NCI-H2107 treated with DMSO at 0.1 percent for 48 hours (cell line): Measurements from ENCODE around the gene SIRT6.
"Not testable (repeated sequence)": the region's sequence is repeated elsewhere in the genome, so short reads cannot be mapped to it uniquely, and the experiment has no call there.

Source experiments
- DNase-seq: peaks from one replicate; lab custom pipeline; 2025; ENCODE audit not compliant: unreplicated experiment; lab: John Stamatoyannopoulos, UW

Gene SIRT6

DNA sequence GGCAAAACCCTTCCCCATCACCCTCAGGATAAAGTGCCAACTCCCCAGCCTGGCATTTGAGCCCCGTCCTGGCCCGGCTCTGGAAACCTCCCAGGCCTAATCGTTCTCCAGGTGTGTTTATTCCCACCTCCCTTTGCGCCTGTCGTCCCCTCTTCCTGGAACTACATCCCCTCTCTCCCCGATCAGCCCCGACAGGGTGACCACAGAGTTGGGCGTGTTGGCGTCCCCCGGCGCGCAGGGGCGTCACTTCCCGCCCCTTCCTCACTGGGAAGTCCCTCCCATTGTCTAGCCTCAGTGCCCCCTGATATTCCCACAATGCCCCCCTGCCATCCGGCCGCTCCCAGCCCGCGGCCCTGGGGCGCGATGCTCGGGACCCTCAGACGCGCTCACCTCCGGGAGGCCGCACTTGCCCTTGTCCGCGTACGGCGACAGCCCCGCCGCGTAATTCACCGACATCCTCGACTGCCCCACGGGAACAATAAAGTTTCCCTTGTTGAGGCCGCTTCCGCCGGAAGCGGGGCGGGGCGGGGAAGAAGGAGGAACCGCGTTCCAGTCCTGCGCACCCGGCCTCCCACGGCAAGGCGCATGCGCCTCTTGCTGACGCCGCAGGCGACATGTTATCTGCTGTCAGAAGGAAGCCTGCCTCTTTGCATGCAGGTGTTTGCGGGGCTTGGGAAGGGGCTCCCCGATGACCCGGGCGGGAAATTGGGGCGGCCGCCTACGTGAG is at the start of gene SIRT6, which contains the start of gene ANKRD24:
SIRT6 (minus strand) TSS at position 480 of the 727 bp plus-strand sequence; CDS start at position 456, 24 bp downstream.
ANKRD24 (plus strand) TSS at position 606 of the 727 bp plus-strand sequence. CDS start 3,737 bp downstream, outside the sequence.
- peak; percentile 65 for DNase-seq

DNA sequence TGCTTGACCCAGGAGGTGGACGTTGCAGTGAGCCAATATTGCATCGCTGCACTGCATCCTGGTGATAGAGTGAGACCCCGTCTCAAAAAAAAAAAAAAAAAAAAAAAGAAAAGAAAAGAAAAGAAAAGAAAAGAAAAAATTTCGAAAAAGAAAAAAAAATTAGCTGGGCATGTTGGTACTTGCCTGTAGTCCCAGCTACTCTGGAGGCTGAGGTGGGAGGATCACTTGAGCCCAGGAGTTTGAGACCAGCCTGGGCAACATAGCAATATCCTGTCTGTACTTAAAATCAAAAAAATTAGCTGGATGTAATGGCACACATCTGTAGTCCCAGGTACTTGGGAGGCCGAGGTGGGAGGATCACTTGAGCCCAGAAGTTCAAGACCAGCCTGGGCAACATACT is 49.8 kb upstream of the SIRT6 start:
- not testable (repeated sequence) for DNase-seq

DNA sequence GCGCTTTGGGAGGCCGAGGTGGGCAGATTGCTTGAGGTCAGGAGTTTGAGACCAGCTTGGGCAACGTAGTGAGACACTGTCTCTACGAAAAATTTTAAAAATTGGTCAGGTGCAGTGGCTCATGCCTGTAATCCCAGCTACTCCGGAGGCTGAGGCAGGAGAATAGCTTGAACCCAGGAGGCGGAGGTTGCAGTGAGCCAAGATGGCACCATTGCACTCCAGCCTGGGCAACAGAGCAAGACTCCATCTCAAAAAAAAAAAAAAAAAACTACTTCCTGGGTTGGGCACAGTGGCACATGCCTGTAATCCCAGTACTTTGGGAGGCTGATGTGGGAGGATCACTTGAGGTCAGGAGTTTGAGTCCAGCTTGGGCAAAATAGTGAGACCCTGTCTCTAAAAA is 49.2 kb upstream of the SIRT6 start:
- DNase-seq: not testable (repeated sequence)

DNA sequence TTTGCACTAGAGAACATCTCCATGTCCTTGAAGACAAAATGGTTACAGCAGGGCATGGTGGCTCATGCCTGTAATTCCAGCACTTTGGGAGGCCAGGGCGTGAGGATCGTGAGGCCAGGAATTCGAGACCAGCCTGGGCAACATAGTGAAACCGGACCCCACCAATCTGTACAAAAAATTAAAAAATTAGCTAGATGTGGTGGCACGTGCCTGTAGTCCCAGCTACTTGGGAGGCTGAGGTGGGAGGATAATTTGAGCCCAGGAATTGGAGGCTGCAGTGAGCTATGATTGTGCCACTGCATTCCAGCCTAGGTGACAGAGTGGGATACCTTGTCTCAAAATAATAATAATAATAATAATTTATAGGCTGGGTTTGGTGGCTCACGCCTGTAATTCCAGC is 47.9 kb upstream of the SIRT6 start:
- not testable (repeated sequence) for DNase-seq

DNA sequence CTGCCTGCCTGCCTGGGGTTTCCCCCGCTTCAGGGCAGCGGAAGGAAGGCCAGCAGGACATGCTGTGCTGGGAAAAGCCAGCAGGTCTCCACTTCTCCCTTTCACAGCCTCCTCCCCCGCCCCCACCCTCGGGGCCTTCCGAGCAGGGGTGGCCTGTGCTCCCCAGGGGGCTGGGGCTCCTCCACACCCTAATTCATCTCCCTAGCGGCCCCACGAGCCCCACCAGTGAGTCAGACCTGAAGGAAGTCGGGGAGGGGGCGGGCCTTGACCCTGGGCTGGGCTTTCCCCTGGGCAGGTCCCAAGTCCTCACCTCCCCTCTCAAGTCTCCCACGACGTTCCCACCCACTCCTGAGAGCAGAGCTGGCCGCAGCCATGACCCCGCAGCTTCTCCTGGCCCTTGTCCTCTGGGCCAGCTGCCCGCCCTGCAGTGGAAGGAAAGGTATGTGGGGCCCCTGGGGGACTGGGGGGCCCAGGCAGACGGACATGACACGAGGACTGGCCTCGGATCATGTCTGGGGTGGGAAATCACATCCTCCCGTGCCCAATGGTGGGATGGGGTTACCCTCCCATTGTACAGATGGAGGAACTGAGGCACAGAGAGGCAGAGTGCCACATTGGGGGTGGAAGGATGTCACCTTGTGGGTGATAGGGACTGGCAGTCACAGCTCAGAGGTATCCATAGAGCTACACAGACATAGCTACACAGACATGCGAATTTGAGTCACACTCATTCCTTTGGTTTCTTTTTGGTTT is 47.0 kb upstream of the SIRT6 start, which contains the start of gene EBI3:
EBI3 (plus strand) TSS at position 345 of the 753 bp plus-strand sequence; CDS start at position 373, 28 bp downstream.
- DNase-seq: no peak

DNA sequence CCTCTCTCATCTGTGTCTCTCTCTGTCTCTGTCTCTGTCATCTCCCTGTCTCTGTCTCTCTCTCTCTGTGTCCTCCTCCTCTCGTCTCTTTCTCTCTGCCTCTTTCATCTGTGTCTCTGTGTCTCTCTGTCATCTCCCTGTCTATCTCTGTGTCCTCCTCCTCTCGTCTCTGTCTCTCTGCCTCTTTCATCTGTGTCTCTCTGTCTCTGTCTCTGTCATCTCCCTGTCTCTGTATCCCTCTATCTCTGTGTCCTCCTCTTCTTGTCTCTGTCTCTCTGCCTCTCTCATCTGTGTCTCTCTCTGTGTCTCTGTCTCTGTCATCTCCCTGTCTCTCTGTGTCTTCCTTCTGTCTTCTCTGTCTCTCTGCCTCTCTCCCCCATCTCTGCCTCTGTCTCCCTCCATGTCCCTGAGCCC is 46.4 kb upstream of the SIRT6 start:
- no peak for DNase-seq

DNA sequence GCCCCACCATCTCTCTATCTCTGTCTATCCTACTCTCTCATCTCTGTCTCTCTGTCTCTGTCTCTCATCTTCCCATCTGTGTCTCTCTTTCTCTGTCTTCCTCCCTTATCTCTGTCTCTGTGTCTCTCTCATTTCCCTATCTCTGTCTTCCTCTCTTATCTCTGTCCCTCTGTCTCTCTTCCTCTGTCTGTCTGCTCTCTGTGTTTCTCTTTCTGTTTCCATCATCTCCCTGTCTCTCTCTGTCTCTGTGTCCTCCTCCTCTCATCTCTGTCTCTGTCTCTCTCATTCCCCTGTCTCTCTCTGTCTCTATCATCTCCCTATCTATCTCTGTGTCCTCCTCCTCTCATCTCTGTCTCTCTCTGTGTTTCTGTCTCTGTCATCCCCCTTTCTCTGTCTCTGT is 45.4 kb upstream of the SIRT6 start:
- DNase-seq: no peak

DNA sequence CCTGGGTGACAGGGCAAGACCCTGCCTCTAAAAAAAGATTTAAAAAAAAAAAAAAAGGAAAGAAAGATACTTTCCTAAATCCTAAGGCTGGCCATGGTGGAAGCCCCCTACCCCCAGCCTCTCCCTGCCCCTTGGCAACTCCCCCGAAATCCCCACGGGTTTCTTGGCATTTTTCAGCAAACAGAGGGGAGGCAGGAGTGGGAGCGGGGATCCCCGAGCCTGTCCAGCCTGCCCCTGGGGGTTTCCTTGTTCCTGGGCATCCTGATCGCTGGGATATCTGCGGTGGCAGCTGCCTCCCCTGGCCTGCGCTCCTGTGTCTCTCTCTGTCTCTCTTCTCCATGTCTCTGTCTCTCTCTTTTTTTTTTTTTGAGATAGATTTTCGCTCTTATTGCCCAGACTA is 43.5 kb upstream of the SIRT6 start:
- DNase-seq: no peak

DNA sequence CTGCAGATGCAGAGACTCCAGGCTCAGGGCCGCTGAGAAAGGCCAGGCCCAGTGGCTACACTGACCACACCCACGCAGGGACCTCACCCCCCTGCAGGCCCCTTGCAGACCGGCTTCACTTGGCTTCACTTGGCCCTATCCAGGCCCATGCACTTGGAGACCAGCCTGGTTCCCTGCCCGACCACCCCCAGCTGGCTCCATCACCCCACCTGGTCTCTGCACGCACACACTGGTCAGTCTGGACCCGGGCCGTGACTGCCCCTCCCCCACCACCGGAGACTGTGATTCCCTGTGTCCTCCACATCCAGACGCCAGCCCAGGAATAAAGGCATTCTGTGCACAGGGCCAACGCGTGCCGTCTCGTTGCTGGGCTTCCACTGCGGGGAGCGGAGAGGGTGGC is 42.1 kb upstream of the SIRT6 start:
- DNase-seq: no peak

DNA sequence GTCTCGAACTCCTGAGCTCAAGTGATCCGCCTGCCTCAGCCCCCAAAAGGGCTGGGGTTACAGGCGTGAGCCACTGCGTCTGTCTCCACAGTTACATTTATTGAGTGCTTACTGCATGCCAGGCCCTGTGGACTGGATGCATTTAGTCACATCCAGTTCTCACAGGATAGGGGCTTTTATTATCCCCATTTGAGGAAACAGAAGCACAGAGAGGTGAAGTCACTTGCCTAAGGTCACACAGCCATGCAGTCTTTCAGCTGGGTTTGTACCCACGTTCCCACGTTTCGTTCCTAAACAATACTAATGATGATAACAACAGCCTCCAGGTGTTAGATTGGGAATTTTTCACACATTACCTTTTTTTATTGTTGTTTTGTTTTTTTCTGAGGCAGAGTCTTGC is 37.8 kb upstream of the SIRT6 start:
- DNase-seq: no peak

DNA sequence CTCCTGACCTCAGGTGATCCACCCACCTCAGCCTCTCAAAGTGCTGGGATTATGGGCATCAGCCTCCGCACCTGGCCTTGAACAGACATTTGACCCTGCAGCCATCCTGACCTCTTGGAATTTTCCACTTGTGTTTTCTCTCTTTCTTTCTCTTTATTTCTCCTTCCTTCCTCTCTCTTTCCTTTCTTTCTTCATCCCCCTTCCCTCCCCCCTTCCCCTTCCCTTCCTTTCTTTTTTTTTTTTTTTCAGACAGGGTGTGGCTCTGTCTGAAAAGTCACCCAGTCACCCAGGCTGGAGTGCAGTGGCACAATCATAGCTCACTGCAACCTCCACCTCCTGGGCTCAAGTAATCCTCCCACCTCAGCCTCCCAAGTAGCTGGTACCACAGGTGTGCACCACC is 36.2 kb upstream of the SIRT6 start:
- DNase-seq: not testable (repeated sequence)

DNA sequence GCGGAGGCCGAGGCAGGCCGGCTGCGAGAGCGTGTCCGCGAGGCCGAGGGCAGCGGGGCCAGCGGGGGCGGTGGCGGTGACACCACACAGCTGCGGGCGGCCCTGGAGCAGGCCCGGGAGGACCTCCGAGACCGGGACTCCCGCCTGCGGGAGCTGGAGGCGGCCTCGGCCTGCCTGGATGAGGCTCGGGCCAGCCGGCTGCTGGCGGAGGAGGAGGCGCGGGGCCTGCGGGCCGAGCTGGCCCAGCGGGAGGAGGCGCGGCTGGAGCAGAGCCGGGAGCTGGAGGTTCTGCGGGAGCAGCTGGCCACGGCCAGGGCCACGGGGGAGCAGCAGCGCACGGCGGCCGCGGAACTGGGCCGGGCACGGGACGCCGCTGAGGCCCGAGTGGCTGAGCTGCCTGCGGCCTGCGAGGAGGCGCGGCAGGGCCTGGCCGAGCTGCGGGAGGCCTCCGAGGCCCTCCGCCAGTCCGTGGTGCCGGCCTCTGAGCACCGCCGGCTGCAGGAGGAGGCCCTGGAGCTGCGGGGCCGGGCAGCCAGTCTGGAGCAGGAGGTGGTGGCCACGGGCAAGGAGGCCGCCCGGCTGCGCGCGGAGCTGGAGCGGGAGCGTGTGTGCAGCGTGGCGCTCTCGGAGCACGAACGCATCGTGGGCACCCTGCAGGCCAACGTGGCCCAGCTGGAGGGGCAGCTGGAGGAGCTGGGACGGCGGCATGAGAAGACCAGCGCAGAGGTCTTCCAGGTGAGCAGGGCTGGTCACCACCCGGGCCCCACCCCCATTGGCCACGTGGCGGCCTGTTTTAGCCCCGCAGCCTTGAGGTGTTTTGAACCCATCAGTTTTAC is 35.3 kb upstream of the SIRT6 start:
- DNase-seq: no peak

DNA sequence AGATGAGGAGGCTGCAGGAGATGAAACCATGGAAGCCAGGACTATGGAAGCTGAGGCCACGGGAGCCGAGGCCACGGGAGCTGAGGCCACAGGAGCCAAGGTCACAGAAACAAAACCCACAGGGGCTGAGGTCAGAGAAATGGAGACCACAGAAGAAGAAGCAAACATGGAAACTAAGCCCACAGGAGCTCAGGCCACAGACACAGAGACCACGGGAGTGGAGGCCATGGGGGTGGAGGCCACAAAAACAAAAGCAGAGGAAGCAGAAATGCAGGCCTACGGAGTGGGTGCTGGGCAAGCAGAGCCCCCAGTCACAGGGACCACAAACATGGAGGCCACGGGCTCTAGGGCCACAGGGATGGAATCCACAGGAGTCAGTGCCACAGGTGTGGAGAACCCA is 34.5 kb upstream of the SIRT6 start:
- DNase-seq: no peak

DNA sequence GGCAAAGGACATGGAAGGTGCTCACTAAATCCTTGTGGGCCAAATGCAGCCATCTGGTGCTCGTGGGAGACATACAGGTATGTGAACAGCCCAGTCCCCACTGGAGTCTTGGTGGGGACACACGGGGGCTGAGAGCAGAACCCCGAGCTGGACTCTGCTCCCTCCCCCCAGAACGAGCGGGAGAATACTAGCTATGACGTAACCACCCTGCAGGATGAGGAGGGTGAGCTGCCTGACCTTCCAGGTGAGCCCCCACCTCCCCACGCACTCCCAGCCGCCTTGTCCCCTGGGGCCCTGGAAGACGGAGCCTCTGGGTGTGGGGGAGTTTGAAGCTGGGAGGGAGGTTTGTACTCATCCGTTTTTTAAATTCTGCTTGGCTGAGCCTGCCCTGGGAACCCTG is 33.4 kb upstream of the SIRT6 start:
- DNase-seq: no peak

DNA sequence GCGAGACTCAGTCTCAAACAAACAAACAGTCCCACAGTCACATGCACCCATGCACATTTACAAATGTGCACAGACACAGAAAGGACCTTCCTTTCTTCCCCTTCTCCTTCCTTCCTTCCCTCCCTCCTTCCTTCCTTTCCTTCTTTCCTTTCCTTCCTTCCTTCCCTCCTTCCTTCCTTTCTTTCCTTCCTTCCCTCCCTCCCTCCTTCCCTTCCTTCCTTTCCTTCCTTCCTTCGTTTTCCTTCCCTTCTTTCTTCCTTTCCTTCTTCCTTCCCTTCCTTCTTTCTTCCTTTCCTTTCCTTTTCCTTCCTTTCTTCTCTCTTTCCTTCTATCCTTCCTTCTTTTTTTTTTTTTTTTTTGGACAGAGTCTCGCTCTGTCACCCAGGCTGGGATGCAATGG is 30.8 kb upstream of the SIRT6 start:
- no peak for DNase-seq

DNA sequence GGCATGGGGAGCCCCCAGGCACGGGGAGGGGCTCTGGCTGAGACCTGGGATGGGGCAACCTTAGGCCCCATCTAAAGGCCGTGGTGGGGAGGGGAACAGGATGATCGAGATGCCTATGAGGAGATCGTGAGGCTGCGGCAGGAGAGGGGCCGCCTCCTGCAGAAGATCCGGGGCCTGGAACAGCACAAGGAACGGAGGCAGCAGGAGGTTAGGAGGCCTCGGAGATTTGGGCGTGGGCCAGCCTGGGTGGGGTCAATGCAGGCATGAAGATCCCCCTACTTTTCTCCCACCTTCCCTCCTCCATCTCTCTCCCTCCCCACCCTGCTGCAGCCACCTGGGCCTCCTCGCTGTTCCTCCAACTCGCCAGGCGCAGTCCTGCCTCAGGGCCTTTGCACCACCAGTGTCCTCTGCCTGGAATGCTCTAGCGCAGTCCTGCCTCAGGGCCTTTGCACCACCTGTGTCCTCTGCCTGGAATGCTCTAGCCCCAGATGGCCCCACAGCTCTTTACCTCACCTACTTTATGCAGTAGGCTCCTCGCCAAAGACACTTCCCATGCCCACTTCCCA is 27.9 kb upstream of the SIRT6 start:
- no peak for DNase-seq

DNA sequence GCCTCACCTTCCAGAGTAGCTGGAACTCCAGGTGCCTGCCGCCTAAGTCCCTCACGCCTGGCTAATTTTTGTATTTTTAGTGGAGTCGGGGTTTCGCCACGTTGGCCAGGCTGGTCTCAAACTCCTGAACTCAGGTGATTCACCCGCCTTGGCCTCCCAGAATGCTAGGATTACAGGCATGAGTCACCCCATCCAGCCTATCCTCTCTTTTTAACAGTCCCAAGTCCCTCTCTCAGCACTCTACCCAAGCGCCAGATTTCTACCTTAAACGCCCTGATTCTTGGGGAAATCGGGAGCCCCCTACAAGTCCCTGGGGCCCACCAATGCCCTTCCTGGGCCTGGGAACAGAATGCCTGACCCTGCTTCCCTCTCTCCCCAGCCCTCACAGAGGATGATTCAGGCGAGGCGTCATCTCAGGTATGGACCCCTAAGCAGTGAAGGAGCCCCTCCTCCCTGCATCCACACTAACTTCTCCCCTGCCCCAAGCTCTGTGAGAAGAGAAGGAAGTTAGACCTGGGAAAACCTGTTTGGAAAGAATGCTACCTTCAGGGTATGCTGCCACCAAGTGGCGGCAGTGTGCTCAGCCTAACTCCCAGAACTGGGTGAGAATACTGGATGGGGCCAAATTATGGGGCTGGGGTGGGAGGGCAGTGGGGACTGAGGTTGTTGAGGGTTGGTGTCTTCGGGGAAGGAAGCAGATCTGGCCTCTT is 26.2 kb upstream of the SIRT6 start:
- DNase-seq: no peak

DNA sequence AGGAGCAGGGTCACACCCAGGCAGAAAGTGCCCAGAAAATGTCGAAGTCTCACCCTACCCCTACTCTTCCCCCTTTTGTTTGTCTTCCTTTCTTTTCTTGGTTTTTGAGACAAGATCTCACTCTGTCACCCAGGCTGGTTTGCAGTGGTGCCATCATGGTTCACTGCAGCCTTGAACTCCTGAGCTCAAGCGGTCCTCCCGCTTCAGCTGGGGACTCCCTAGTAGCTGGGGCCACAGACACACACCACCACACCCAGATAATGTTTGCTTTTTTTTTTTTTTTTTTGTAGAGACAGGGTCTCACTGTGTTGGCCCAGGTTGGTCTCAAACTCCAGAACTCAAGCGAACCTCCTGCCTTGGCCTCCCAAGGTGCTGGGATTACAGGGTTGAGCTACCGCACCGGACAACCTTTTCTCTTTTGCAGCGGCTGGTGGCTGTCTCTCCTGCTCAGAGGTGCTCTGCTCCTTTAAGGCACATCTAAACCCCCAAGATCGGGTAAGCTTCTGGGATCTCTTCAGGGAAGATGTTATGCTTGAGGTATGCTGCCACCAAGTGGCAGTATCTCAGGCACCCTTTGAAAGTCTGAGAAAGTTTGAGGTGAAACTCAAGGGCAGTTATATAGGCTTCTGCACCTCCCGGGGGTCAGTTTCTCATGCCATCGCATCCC is 24.6 kb upstream of the SIRT6 start:
- no peak for DNase-seq

DNA sequence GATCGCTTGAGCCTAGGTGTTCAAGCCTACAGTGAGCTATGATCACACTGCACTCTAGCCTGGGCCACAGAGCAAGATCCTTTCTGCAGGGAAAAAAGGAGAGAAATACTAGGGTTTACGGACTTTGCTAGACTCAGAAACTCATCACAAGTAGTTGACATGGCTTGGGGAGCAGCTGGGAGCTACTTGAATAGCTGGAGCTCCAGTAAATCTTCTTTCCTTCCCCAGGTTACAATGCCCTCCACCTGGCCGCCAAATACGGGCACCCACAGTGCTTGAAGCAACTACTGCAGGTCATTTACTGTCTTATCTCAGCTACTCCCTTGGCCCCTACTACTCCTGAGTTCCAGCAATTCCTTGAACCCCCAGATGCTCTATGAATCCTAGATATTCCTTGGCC is 19.4 kb upstream of the SIRT6 start:
- DNase-seq: no peak
